Neural progenitor cell (in vitro differentiated cells): ENCODE data around the gene STAMBPL1.

ENCODE experiments used
- EZH2 ChIP-seq: fragments of 200-600 bp; sonication (generic); IDR thresholded peaks from 2 replicates; pipeline ENCODE4 v1.6.1; 2017; ENCODE audit warnings: antibody characterized with exemption, mild to moderate bottlenecking, moderate library complexity
- EZH2phosphoT487 ChIP-seq: fragments of 200-600 bp; sonication (generic); IDR thresholded peaks from 2 replicates; pipeline ENCODE4 v1.6.1; 2017; ENCODE audit warnings: antibody characterized with exemption
- TF ChIP-seq, protein P1 (sequence below): fragments of 200-600 bp; sonication (generic); IDR thresholded peaks from 2 replicates; pipeline ENCODE4 v1.5.1; 2017; ENCODE audit warnings: antibody characterized with exemption, mild to moderate bottlenecking

DNA sequence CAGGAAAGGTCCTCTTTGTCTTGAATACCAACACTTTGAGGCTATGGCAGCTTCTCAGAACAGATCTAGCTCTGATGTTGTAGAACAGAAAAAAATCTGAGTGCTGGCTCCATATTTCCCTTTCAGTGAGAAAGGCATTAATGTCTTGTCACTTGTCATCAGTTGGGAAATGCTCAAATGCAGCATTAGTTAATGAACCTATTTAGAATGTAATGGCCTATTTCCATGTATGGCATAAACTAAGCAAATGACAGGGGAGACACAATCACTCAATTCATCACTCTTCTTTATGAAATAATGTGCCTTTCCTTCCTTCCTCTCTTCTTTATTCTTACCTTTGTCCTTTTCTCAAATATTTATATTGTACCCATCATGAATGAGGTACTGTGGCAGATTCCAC is 5.0 kb upstream of the STAMBPL1 start:
- TF ChIP-seq, protein P1, sequence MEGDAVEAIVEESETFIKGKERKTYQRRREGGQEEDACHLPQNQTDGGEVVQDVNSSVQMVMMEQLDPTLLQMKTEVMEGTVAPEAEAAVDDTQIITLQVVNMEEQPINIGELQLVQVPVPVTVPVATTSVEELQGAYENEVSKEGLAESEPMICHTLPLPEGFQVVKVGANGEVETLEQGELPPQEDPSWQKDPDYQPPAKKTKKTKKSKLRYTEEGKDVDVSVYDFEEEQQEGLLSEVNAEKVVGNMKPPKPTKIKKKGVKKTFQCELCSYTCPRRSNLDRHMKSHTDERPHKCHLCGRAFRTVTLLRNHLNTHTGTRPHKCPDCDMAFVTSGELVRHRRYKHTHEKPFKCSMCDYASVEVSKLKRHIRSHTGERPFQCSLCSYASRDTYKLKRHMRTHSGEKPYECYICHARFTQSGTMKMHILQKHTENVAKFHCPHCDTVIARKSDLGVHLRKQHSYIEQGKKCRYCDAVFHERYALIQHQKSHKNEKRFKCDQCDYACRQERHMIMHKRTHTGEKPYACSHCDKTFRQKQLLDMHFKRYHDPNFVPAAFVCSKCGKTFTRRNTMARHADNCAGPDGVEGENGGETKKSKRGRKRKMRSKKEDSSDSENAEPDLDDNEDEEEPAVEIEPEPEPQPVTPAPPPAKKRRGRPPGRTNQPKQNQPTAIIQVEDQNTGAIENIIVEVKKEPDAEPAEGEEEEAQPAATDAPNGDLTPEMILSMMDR = no peak
- TF ChIP-seq EZH2phosphoT487 (no peak), EZH2 (no peak)
